SU-DHL-6 (cell line): ENCODE measurements around the gene METRN.

Experiments
- EZH2phosphoT487 ChIP-seq: fragments of 200-600 bp; sonication (generic), shearing (Covaris generic); conservative IDR thresholded peaks from 2 replicates; pipeline ENCODE4 v1.6.1; 2018; ENCODE audit warnings: mild to moderate bottlenecking, antibody characterized with exemption, low read length, moderate library complexity, mixed read lengths
- TF ChIP-seq, protein P1 (sequence below): fragments of 200-600 bp; sonication (generic); IDR thresholded peaks from one replicate; pipeline ENCODE4 v1.5.1; 2017; ENCODE audit warnings: antibody characterized with exemption, mild to moderate bottlenecking, low read length, moderate library complexity; ENCODE audit not compliant: insufficient read depth, poor library complexity, severe bottlenecking

GRCh38 chr16:667113-667779 is 47.7 kb upstream of the METRN start:
- TF ChIP-seq, protein P1, sequence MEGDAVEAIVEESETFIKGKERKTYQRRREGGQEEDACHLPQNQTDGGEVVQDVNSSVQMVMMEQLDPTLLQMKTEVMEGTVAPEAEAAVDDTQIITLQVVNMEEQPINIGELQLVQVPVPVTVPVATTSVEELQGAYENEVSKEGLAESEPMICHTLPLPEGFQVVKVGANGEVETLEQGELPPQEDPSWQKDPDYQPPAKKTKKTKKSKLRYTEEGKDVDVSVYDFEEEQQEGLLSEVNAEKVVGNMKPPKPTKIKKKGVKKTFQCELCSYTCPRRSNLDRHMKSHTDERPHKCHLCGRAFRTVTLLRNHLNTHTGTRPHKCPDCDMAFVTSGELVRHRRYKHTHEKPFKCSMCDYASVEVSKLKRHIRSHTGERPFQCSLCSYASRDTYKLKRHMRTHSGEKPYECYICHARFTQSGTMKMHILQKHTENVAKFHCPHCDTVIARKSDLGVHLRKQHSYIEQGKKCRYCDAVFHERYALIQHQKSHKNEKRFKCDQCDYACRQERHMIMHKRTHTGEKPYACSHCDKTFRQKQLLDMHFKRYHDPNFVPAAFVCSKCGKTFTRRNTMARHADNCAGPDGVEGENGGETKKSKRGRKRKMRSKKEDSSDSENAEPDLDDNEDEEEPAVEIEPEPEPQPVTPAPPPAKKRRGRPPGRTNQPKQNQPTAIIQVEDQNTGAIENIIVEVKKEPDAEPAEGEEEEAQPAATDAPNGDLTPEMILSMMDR = no peak
- TF ChIP-seq EZH2phosphoT487 = no peak
